HK-2 (cell line): ENCODE results near the gene NASP.

Source experiments
- DNase-seq: peaks from one replicate; pipeline ENCODE4 v3.0.0-alpha.2; 2018; ENCODE audit not compliant: unreplicated experiment

The NASP gene

DNA sequence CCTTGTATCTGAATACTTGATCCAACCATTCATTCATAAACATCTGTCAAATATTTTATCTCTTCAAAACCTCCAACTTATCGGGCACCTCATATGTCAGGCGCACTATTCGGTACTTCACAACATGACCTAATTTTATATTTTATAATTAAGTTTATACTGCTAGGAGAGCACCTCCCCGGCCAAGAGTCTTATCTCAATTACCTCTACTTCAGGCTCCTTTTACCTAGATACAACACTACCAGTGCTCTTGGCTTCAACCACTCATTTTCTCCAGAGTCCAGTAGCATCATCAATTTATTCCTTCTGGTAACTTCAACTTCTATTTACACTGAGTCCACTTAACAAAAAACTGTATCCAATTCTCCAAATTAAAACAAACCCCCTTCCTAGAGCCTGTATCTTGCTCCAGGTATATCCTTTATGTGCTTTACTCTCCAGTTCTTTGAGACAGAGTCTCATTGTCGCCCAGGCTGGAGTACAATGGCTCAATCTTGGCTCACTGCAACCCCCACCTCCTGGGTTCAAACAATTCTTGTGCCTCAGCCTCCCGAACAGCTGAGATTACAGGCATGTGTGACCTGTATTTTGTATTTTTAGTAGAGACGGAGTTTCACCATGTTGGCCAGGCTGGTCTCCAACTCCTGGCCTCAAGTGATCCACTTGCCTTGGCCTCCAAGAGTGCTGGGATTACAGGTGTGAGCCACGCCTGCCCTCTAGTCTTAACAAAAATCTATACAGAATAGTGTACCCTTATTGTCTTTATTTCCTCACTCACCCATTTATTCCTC, 83.7 kb downstream of the NASP start:
- no peak for DNase-seq
